ENCODE results near the gene DACH1. TPM values are rescaled to one million over a fixed set of nuclear protein-coding genes. Genes with fewer than 3 reads are reported as not detected.

The DACH1 gene
- total RNA-seq, 1 donor from 2014 or later, result 8.1 TPM

DNA sequence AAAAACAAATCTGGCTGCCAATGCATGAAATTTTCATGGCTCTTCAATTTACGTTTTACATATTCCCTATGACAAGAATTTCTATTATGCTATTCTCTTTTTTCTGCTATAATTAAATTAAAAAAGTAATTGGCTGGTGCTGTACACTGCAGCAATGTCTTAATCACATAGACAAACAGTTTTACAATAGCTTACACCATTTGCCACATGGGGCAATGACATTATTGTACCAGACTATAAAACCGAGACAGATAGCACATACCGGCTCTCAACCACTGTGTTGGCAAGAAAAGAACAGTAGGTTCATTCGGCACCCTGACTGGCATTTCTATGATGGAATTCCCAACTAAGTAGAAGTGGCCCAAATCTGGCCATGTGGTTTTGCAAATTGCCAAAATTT, 67.7 kb downstream of the DACH1 start:
- Histone ChIP-seq H3K27me3 (ENCODE audit: low read depth) (no peaks in the 10 kb centered on the region), H3K4me3 (no peak overlapping the region), H3K27ac (no peak overlapping the region), H3K9me3 (no peaks in the 10 kb centered on the region), H3K36me3 (no peaks in the 10 kb centered on the region), H3K4me1 (peaks cover 8% of the 10 kb centered on the region)
- TF ChIP-seq, protein P1, sequence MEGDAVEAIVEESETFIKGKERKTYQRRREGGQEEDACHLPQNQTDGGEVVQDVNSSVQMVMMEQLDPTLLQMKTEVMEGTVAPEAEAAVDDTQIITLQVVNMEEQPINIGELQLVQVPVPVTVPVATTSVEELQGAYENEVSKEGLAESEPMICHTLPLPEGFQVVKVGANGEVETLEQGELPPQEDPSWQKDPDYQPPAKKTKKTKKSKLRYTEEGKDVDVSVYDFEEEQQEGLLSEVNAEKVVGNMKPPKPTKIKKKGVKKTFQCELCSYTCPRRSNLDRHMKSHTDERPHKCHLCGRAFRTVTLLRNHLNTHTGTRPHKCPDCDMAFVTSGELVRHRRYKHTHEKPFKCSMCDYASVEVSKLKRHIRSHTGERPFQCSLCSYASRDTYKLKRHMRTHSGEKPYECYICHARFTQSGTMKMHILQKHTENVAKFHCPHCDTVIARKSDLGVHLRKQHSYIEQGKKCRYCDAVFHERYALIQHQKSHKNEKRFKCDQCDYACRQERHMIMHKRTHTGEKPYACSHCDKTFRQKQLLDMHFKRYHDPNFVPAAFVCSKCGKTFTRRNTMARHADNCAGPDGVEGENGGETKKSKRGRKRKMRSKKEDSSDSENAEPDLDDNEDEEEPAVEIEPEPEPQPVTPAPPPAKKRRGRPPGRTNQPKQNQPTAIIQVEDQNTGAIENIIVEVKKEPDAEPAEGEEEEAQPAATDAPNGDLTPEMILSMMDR (IDR thresholded peaks at IDR 0.05), result no peak
- no peak for DNase-seq
- intact Hi-C loops (cut with DNase I), result no loop called here
- no peak for ATAC-seq

GRCh38 chr13:71798707-71799106, 68.3 kb downstream of the DACH1 start:
- Histone ChIP-seq H3K4me1 (peaks cover 8% of the 10 kb centered on the region), H3K36me3 (no peaks in the 10 kb centered on the region), H3K9me3 (no peaks in the 10 kb centered on the region), H3K4me3 (no peak overlapping the region), H3K27ac (no peak overlapping the region), H3K27me3 (ENCODE audit: low read depth) (no peaks in the 10 kb centered on the region)
- DNase-seq (no peak), ATAC-seq (no peak)
- intact Hi-C loops (cut with DNase I), result no loop called here
- TF ChIP-seq, protein P1 (IDR thresholded peaks at IDR 0.05), result no peak

GRCh38 chr13:71797517-71797916, 69.5 kb downstream of the DACH1 start:
- intact Hi-C loops (cut with DNase I), result no loop called here

GRCh38 chr13:71789693-71790329, 77.2 kb downstream of the DACH1 start:
- DNase-seq (no peak), ATAC-seq (no peak)
- Histone ChIP-seq H3K4me3 (no peak overlapping the region), H3K36me3 (no peaks in the 10 kb centered on the region), H3K9me3 (no peaks in the 10 kb centered on the region), H3K27me3 (ENCODE audit: low read depth) (no peaks in the 10 kb centered on the region), H3K4me1 (no peaks in the 10 kb centered on the region), H3K27ac (no peak overlapping the region)
- TF ChIP-seq, protein P1 (IDR thresholded peaks at IDR 0.05), result no peak
- intact Hi-C loops (cut with DNase I), result no loop called here

More at GRCh38 chr13:71797517-71797916, 69.5 kb downstream of the DACH1 start:
- Histone ChIP-seq H3K4me3 (no peak overlapping the region), H3K36me3 (no peaks in the 10 kb centered on the region), H3K4me1 (peaks cover 8% of the 10 kb centered on the region), H3K27me3 (ENCODE audit: low read depth) (no peaks in the 10 kb centered on the region), H3K9me3 (no peaks in the 10 kb centered on the region), H3K27ac (no peak overlapping the region)
- TF ChIP-seq, protein P1 (IDR thresholded peaks at IDR 0.05), result no peak
- DNase-seq (no peak), ATAC-seq (no peak)

DNA sequence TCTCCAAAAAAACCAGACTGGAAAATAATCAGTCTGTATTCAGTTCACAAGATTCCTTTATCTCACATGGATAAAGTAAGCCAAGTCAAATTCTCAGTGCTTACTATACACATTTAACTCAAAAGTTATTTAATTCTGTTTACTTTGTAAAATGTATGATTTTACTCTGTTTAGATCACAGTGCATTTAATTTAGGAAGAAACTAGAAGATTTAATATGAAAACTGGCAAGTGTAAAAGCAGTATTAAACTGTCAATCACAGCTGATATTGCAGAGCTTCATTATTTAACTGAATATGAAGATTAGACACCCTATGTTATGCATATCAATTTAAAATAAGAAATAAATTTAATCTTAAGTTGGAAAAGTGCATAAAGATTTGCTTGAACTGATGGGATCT, 78.0 kb downstream of the DACH1 start:
- Histone ChIP-seq H3K9me3 (no peaks in the 10 kb centered on the region), H3K4me1 (no peaks in the 10 kb centered on the region), H3K27me3 (ENCODE audit: low read depth) (no peaks in the 10 kb centered on the region), H3K36me3 (no peaks in the 10 kb centered on the region), H3K4me3 (no peak overlapping the region), H3K27ac (no peak overlapping the region)
- intact Hi-C loops (cut with DNase I), result no loop called here
- TF ChIP-seq, protein P1 (IDR thresholded peaks at IDR 0.05), result no peak
- DNase-seq, result no peak
- no peak for ATAC-seq
